ENCODE results near the gene CA9.

The CA9 gene

GRCh38 chr9:35656348-35656747 lies 17.4 kb upstream of the CA9 start:
- no peak overlapping the region for H3K4me3 ChIP-seq (replicated peaks; ENCODE audit: insufficient read depth, low read length)

GRCh38 chr9:35656831-35657545 lies 16.7 kb upstream of the CA9 start:
- H3K27me3 ChIP-seq (ENCODE audit: insufficient read depth, poor library complexity, severe bottlenecking), result no peaks in the 10 kb centered on the region
- peak overlapping the region; percentile 100 for H3K27ac ChIP-seq (replicated peaks)
- no peak for TF ChIP-seq CTCF (IDR thresholded peaks at IDR 0.05; ENCODE audit: insufficient read depth, low read length)
- TF ChIP-seq GABPA (IDR thresholded peaks at IDR 0.05; ENCODE audit: low read depth), result no peak
- H3K4me3 ChIP-seq (replicated peaks; ENCODE audit: insufficient read depth, low read length), result peak overlapping the region; percentile 30
- no peak for DNase-seq (ENCODE audit: low read depth in 1 of 2, low spot score in 1 of 2)

More at GRCh38 chr9:35656348-35656747, 17.4 kb upstream of the CA9 start:
- H3K27ac ChIP-seq (replicated peaks), result no peak overlapping the region
- no peak for DNase-seq (ENCODE audit: low read depth in 1 of 2, low spot score in 1 of 2)
- TF ChIP-seq CTCF (IDR thresholded peaks at IDR 0.05; ENCODE audit: insufficient read depth, low read length) (no peak), POLR2AphosphoS5 (IDR thresholded peaks at IDR 0.05; ENCODE audit: low read depth) (no peak), SPI1 (IDR thresholded peaks at IDR 0.05; ENCODE audit: borderline replicate concordance, low read depth) (no peak), REST (IDR thresholded peaks at IDR 0.05; ENCODE audit: insufficient replicate concordance, low read depth) (no peak), GABPA (IDR thresholded peaks at IDR 0.05; ENCODE audit: low read depth) (no peak)
- H3K27me3 ChIP-seq (ENCODE audit: insufficient read depth, poor library complexity, severe bottlenecking), result no peaks in the 10 kb centered on the region

- TF ChIP-seq CTCF (IDR thresholded peaks at IDR 0.05; ENCODE audit: insufficient read depth, low read length), result no peak
- peak; percentile 61; the same call in 1 of the 2 replicates for TF ChIP-seq SPI1 (IDR thresholded peaks at IDR 0.05; ENCODE audit: borderline replicate concordance, low read depth)
- TF ChIP-seq REST (IDR thresholded peaks at IDR 0.05; ENCODE audit: insufficient replicate concordance, low read depth), result no peak
- peak; percentile 32; the same call in 1 of the 2 replicates for TF ChIP-seq GABPA (IDR thresholded peaks at IDR 0.05; ENCODE audit: low read depth)
- 0 out of 2 replicates have a peak, but pooled peaks have one; percentile 26 for TF ChIP-seq POLR2AphosphoS5 (IDR thresholded peaks at IDR 0.05; ENCODE audit: low read depth)
- H3K27me3 ChIP-seq (ENCODE audit: insufficient read depth, poor library complexity, severe bottlenecking), result no peaks in the 10 kb centered on the region
- DNase-seq (ENCODE audit: low read depth in 1 of 2, low spot score in 1 of 2), result peak; percentile 99 to 100
- peak within 1 kb of the TSS; percentile 89 for H3K4me3 ChIP-seq (replicated peaks; ENCODE audit: insufficient read depth, low read length)
- H3K27ac ChIP-seq (replicated peaks), result peak within 1 kb of the TSS; percentile 100
These were observed 16.1 kb upstream of the CA9 start, which contains the start of gene RMRP for GRCh38 chr9:35657546-35658136. RMRP (minus strand) TSS chr9:35658019.

Data from HL-60 (cell line).